ENCODE measurements around the gene GLRA1. TPM values are rescaled to one million over a fixed set of nuclear protein-coding genes. Genes with fewer than 3 reads are reported as not detected.

GLRA1 gene
- total RNA-seq, 2 experiments from 2014 or later, result not detected

DNA sequence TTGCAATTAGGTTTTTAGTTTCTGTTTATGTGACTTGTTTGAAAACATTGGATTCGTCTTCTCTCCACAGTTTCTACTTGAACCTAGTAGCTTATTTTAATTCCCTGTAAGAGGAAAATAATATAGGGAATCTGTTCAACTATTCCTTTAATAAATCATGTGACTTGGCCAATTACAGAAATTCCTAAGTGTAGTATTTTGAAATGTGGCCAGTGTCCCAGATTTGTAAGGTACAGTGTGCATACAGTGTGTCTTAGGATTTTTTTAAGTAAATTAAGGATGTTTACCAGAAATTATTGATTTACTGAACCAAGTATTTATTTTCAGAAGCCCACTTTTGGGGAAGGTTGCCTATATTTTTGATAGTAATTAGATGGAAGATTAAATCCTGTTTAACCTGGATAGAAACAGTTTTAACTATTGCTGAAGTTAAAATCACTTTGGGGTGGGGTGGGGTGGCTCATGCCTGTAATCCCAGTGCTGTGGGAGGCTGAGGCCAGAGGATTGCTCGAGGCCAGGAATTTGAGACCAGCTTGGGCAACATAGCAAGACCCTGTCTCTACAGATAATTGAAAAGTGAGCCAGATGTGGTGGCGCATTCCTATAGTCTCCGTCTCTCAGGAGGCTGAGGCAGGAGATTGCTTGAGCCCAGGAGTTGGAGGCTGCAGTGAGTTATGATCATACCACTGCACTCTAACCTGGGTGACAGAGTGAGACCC is 116.0 kb downstream of the GLRA1 start:
- DNase-seq, result no peak
- ChIA-PET CTCF (interaction anchor here (2.0 kb wide), 1 partner anchor 16 kb away, joined by 7 read pairs; no protein-coding TSS in a partner anchor), POLR2A (no interaction called here)
- Mint-ChIP-seq H3K9me3 (peaks cover 2% of the 10 kb centered on the region), H3K36me3 (ENCODE audit: low read depth) (peaks cover 86% of the 10 kb centered on the region), H3K27me3 (no peaks in the 10 kb centered on the region), H3K27ac (no peak overlapping the region), H3K4me3 (no peak overlapping the region), H3K4me1 (ENCODE audit: low read depth) (peaks cover 47% of the 10 kb centered on the region)
- intact Hi-C loops (cut with micrococcal nuclease), result no loop called here
- TF ChIP-seq CTCF (IDR thresholded peaks at IDR 0.05), result no peak
- ATAC-seq, result no peak

DNA sequence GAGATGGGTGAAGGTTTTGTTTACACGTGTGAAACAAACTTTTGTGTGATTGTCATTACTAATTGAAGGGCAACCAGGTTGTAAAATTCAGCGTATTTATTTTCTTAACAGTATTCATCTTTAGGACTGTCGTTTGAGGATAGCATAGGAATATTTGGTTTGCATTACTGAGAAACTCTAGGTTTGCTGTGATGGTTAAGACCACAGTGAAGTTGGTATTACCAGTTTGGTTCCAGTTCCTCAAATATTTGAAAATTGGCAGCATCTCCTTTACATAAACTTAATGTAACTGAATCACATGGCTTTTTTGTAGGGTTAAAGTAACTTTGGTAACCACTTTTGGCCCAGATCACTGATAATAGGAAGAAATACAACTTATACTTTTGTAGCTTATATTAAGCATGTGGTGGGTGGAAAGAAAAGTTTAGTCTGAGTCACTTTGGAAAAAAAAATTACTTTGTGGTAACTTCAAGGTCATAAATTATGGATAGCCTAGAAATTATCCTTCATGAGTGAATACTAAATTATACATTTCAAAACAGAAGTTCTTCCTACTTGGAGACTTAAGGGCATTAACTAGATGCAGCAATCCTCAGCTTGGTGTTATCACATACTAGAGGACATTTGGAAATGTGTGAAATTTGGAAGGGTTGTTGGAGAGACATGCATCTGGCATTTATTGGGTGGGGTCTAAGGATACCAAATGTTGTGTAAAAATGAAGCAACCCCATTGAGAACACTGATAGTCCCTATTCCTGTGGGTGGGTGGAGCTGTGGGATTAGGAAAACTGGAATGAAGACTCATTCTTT is 119.0 kb downstream of the GLRA1 start:
- no peaks in the 10 kb centered on the region for H3K27me3 Mint-ChIP-seq
- peaks cover 74% of the 10 kb centered on the region for H3K36me3 Mint-ChIP-seq (ENCODE audit: low read depth)
- POLR2A ChIA-PET, result interaction anchor here (1.0 kb wide), 1 partner anchor 10 kb away, joined by 5 read pairs; no protein-coding TSS in a partner anchor
- peaks cover 48% of the 10 kb centered on the region for H3K4me1 Mint-ChIP-seq (ENCODE audit: low read depth)
- ATAC-seq (no peak), DNase-seq (no peak)
- H3K4me3 Mint-ChIP-seq, result no peak overlapping the region
- TF ChIP-seq CTCF (IDR thresholded peaks at IDR 0.05), result no peak
- intact Hi-C loops (cut with micrococcal nuclease), result no loop called here
- CTCF ChIA-PET, result interaction anchor here (1.0 to 1.6 kb wide), 3 partner anchors 12 to 338 kb away, joined by 3 to 7 read pairs (median 5); no protein-coding TSS in a partner anchor
- no peaks in the 10 kb centered on the region for H3K9me3 Mint-ChIP-seq
- H3K27ac Mint-ChIP-seq, result peak overlapping the region; percentile 69

- no peak overlapping the region for H3K27ac Mint-ChIP-seq
- no peak for TF ChIP-seq CTCF (IDR thresholded peaks at IDR 0.05)
- ChIA-PET CTCF (interaction anchor here (1.2 kb wide), 2 partner anchors 16 to 25 kb away, joined by 4 read pairs; no protein-coding TSS in a partner anchor), POLR2A (interaction anchor here (1.2 kb wide), 1 partner anchor 27 kb away, joined by 4 read pairs; no protein-coding TSS in a partner anchor)
- no peak for DNase-seq
- ATAC-seq, result no peak
- no peaks in the 10 kb centered on the region for H3K9me3 Mint-ChIP-seq
- H3K27me3 Mint-ChIP-seq, result no peaks in the 10 kb centered on the region
- intact Hi-C loops (cut with micrococcal nuclease), result no loop called here
- peaks cover 62% of the 10 kb centered on the region for H3K36me3 Mint-ChIP-seq (ENCODE audit: low read depth)
- H3K4me1 Mint-ChIP-seq (ENCODE audit: low read depth), result peaks cover 46% of the 10 kb centered on the region
- no peak overlapping the region for H3K4me3 Mint-ChIP-seq
Measured at GRCh38 chr5:151800532-151800931, 124.1 kb downstream of the GLRA1 start.

DNA sequence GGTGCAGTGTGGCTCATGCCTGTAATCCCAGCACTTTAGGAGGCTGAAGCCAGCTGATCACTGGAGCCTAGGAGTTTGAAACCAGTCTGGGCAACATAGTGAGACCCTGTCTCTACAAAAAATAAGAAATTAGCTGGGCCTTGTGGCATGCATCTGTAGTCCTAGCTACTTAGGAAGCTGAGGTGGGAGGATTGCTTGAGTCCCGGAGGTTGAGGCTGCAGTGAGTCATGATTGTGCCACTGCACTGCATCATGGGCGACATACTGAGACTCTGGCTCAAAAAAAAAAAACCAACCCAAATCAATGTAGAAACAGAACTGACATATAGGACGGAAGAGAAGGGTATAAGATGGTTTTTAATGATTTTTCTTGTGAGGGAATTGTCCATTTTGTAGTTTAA is 125.2 kb downstream of the GLRA1 start:
- peak; percentile 65 for ATAC-seq
- no peak for TF ChIP-seq CTCF (IDR thresholded peaks at IDR 0.05)
- DNase-seq, result peak; percentile 40
- ChIA-PET CTCF (interaction anchor here (0.6 to 2.7 kb wide), 7 partner anchors 11 to 343 kb away, joined by 3 to 8 read pairs (median 4); no protein-coding TSS in a partner anchor), POLR2A (interaction anchor here (1.1 to 2.5 kb wide), 3 partner anchors 10 to 27 kb away, joined by 3 to 8 read pairs (median 7); partner anchors contain the start of gene G3BP1)
- peaks cover 42% of the 10 kb centered on the region for H3K4me1 Mint-ChIP-seq (ENCODE audit: low read depth)
- intact Hi-C loops (cut with micrococcal nuclease), result no loop called here
- no peaks in the 10 kb centered on the region for H3K9me3 Mint-ChIP-seq
- peaks cover 63% of the 10 kb centered on the region for H3K36me3 Mint-ChIP-seq (ENCODE audit: low read depth)
- peak overlapping the region; percentile 39 for H3K27ac Mint-ChIP-seq
- no peaks in the 10 kb centered on the region for H3K27me3 Mint-ChIP-seq
- H3K4me3 Mint-ChIP-seq, result no peak overlapping the region

All from activated CD8-positive, alpha-beta T cell treated with anti-CD3 and anti-CD28 coated beads for 36 hours (primary cell).